DND-41 (cell line): ENCODE results near the gene CRISPLD2.

Experiments
- ATAC-seq: fragments of 200-7000 bp; cut with Tn5 transposase; 3 replicates; pipeline ENCODE4 v1.9.1; 2021; ENCODE audit warnings: low read depth; ENCODE audit not compliant: insufficient read depth
- DNase-seq: peaks from one replicate; pipeline ENCODE4 v3.0.0-alpha.2; 2020
- H2AFZ ChIP-seq: 2 replicates; pipeline ENCODE4 v1.6.0; 2012; ENCODE audit warnings: low read depth, low read length
- H3K27ac ChIP-seq: 2 replicates; pipeline ENCODE4 v1.5.1; 2012; ENCODE audit warnings: low read length, inconsistent platforms
- H3K27me3 ChIP-seq: fragments of 200-600 bp; sonication (generic); 2 replicates; pipeline ENCODE4 v1.6.0; 2012; ENCODE audit warnings: low read length, mild to moderate bottlenecking, inconsistent platforms; ENCODE audit not compliant: insufficient read depth, poor library complexity
- H3K36me3 ChIP-seq: 2 replicates; pipeline ENCODE4 v1.5.1; 2012; ENCODE audit warnings: low read length, inconsistent platforms; ENCODE audit not compliant: insufficient read depth
- H3K4me1 ChIP-seq: 2 replicates; pipeline ENCODE4 v1.5.1; 2012; ENCODE audit warnings: mild to moderate bottlenecking, low read length; ENCODE audit not compliant: insufficient read depth
- H3K4me2 ChIP-seq: 2 replicates; pipeline ENCODE4 v1.6.0; 2012; ENCODE audit warnings: mild to moderate bottlenecking, moderate library complexity, low read length, inconsistent platforms; ENCODE audit not compliant: insufficient read depth
- H3K4me3 ChIP-seq, 2 experiments: fragments of 200-600 bp in 1 of 2; shearing (Covaris generic) in 1 of 2; 2 replicates each; pipeline ENCODE4 v1.5.1; 2012 to 2016; ENCODE audit warnings: inconsistent platforms in 2 of 2, low read length in 2 of 2, mild to moderate bottlenecking in 2 of 2, low read depth in 1 of 2, moderate library complexity in 1 of 2
- H3K79me2 ChIP-seq: 2 replicates; pipeline ENCODE4 v1.6.0; 2012; ENCODE audit warnings: low read length, inconsistent platforms; ENCODE audit not compliant: insufficient read depth
- H3K9ac ChIP-seq: 2 replicates; pipeline ENCODE4 v1.6.0; 2012; ENCODE audit warnings: low read depth, mild to moderate bottlenecking, inconsistent platforms, low read length, moderate library complexity
- H3K9me3 ChIP-seq: 2 replicates; pipeline ENCODE4 v1.5.1; 2012; ENCODE audit warnings: low read length, moderate library complexity, mild to moderate bottlenecking, inconsistent platforms; ENCODE audit not compliant: insufficient read depth, severe bottlenecking
- H4K20me1 ChIP-seq: 2 replicates; pipeline ENCODE4 v1.6.0; 2012; ENCODE audit warnings: low read length; ENCODE audit not compliant: insufficient read depth
- CTCF ChIP-seq: IDR thresholded peaks from 2 replicates; pipeline ENCODE4 v1.5.1; 2012; ENCODE audit warnings: borderline replicate concordance, low read length, moderate library complexity, mild to moderate bottlenecking; ENCODE audit not compliant: poor library complexity, severe bottlenecking; ENCODE audit errors: extremely low read depth
- EZH2 ChIP-seq: IDR thresholded peaks from 3 replicates; pipeline ENCODE4 v1.6.1; 2012; ENCODE audit warnings: borderline replicate concordance, low read depth, mild to moderate bottlenecking, moderate library complexity, low read length, inconsistent platforms; ENCODE audit not compliant: severe bottlenecking

Gene CRISPLD2

GRCh38 chr16:84839956-84840355 lies 20.2 kb downstream of the CRISPLD2 start:
- no peak overlapping the region for H2AFZ ChIP-seq
- H3K79me2 ChIP-seq = no peaks in the 10 kb centered on the region
- ATAC-seq (no peak), DNase-seq (no peak)
- H4K20me1 ChIP-seq = peaks cover 8% of the 10 kb centered on the region; the same call in 1 of the 2 replicates
- no peak overlapping the region for H3K4me3 ChIP-seq
- no peaks in the 10 kb centered on the region for H3K4me1 ChIP-seq
- no peak overlapping the region for H3K9ac ChIP-seq
- no peaks in the 10 kb centered on the region for H3K36me3 ChIP-seq
- no peak overlapping the region for H3K4me2 ChIP-seq
- no peaks in the 10 kb centered on the region for H3K9me3 ChIP-seq
- peaks cover 7% of the 10 kb centered on the region for H3K27me3 ChIP-seq
- H3K27ac ChIP-seq = no peak overlapping the region
- TF ChIP-seq CTCF (no peak), EZH2 (no peak)

- Histone ChIP-seq H3K27me3 (peaks cover 7% of the 10 kb centered on the region), H3K4me1 (no peaks in the 10 kb centered on the region), H3K79me2 (no peaks in the 10 kb centered on the region), H3K36me3 (no peaks in the 10 kb centered on the region), H3K4me3 (no peak overlapping the region), H3K9me3 (no peaks in the 10 kb centered on the region), H3K27ac (no peak overlapping the region), H4K20me1 (peaks cover 10% of the 10 kb centered on the region; the same call in 1 of the 2 replicates), H3K4me2 (no peak overlapping the region), H3K9ac (no peak overlapping the region), H2AFZ (no peak overlapping the region)
- DNase-seq (no peak), ATAC-seq (no peak)
- TF ChIP-seq CTCF = no peak
- TF ChIP-seq EZH2 = no peak
Measured at GRCh38 chr16:84840687-84841627, 21.2 kb downstream of the CRISPLD2 start.

- no peak overlapping the region for H3K27ac ChIP-seq
Measured at GRCh38 chr16:84841787-84842300, 22.1 kb downstream of the CRISPLD2 start.

More at GRCh38 chr16:84841787-84842300, 22.1 kb downstream of the CRISPLD2 start:
- Histone ChIP-seq H3K4me2 (no peak overlapping the region), H3K79me2 (no peaks in the 10 kb centered on the region), H3K27me3 (peaks cover 7% of the 10 kb centered on the region), H4K20me1 (peaks cover 8% of the 10 kb centered on the region; the same call in 1 of the 2 replicates), H2AFZ (no peak overlapping the region), H3K9me3 (no peaks in the 10 kb centered on the region), H3K4me3 (no peak overlapping the region), H3K9ac (no peak overlapping the region), H3K36me3 (no peaks in the 10 kb centered on the region), H3K4me1 (no peaks in the 10 kb centered on the region)
- TF ChIP-seq CTCF (no peak), EZH2 (no peak)
- ATAC-seq (no peak), DNase-seq (no peak)
